A673 (cell line): ENCODE results near the gene IDH1.

Experiments used
- CTCF ChIP-seq: fragments of 300-800, 200-600 bp; sonication (generic); conservative IDR thresholded peaks from 2 replicates; pipeline ENCODE4 v1.5.1; 2017; ENCODE audit warnings: low read depth, mild to moderate bottlenecking, antibody characterized with exemption, low read length, moderate library complexity, mixed read lengths
- EZH2 ChIP-seq: fragments of 200-600 bp; sonication (generic); IDR thresholded peaks from 2 replicates; pipeline ENCODE4 v1.6.1; 2017; ENCODE audit warnings: borderline replicate concordance, low read depth, mild to moderate bottlenecking, mixed read lengths, antibody characterized with exemption, low read length; ENCODE audit not compliant: poor library complexity, severe bottlenecking

GRCh38 chr2:208251098-208251497 is 3.8 kb downstream of the IDH1 start:
- TF ChIP-seq CTCF (no peak), EZH2 (no peak)
